ENCODE data around the gene NDUFB2. TPM values are rescaled to one million over a fixed set of nuclear protein-coding genes. Genes with fewer than 3 reads are reported as not detected.

NDUFB2 gene
- polyA plus RNA-seq, 1 donor = 209 TPM

Other genes starting within 250 kb of the NDUFB2 start
- gene MKRN1, start 217.2 kb upstream of the NDUFB2 start, polyA plus RNA-seq = 85.2 TPM
- gene DENND2A, start 55.9 kb upstream of the NDUFB2 start, polyA plus RNA-seq = 12.2 TPM
- 16.6 TPM for gene ADCK2, start 23.8 kb upstream of the NDUFB2 start, polyA plus RNA-seq
- 25.7 TPM for gene BRAF, start 228.2 kb downstream of the NDUFB2 start, polyA plus RNA-seq

Data from large intestine (tissue), 1 donor.